Peyer's patch (tissue), 4 donors: ENCODE results near the gene ERMARD. TPM values are rescaled to one million over a fixed set of nuclear protein-coding genes. Genes with fewer than 3 reads are reported as not detected.

ENCODE experiments used
- DNase-seq, 3 donors: peaks; one replicate each; pipeline ENCODE4 v3.0.0-alpha.2; 2017 to 2019
- H3K27ac ChIP-seq, 4 donors: fragments of 200-600 bp; sonication (generic); one replicate each; pipeline ENCODE4 v1.5.1; 2016 to 2019
- H3K27me3 ChIP-seq, 2 donors: fragments of 200-600 bp; sonication (generic); one replicate each; pipeline ENCODE4 v1.5.1; 2019
- H3K36me3 ChIP-seq, 3 donors: fragments of 200-600 bp; sonication (generic); one replicate each; pipeline ENCODE4 v1.5.1; 2016 to 2019
- H3K4me1 ChIP-seq, 4 donors: fragments of 200-600 bp; sonication (generic); one replicate each; pipeline ENCODE4 v1.5.1; 2016 to 2019
- H3K4me3 ChIP-seq, 4 donors: fragments of 200-600 bp; sonication (generic); 1 replicate in 3 of 4; 2 replicates in 1 of 4; pipeline ENCODE4 v1.5.1; 2016 to 2019; ENCODE audit warnings: mild to moderate bottlenecking in 1 of 4
- H3K9me3 ChIP-seq, 4 donors: fragments of 200-600 bp; sonication (generic); one replicate each; pipeline ENCODE4 v1.5.1; 2016 to 2019; ENCODE audit warnings: mild to moderate bottlenecking in 1 of 4
- POLR2A ChIP-seq, 2 donors: fragments of 450-650 bp; IDR thresholded peaks; one replicate each; pipeline ENCODE4 v1.5.1; 2017; ENCODE audit warnings: antibody characterized with exemption in 2 of 2, mild to moderate bottlenecking in 2 of 2, moderate library complexity in 2 of 2
- total RNA-seq, 4 donors: library from RNA; depleted of rRNA; stranded (reverse); fragments of >200 nt; gene quantifications; one replicate each; pipeline ENCODE4 v1.1.0, GENCODE V29; 2016
- TF ChIP-seq, protein P1 (sequence below), 6 experiments: fragments of 450-650 bp in 4 of 6; fragments of 200-600 bp in 2 of 6; sonication (generic) in 1 of 6; IDR thresholded peaks; one replicate each; pipeline ENCODE4 v1.5.1; 2017 to 2019; ENCODE audit warnings: antibody characterized with exemption in 6 of 6, mild to moderate bottlenecking in 3 of 6, moderate library complexity in 1 of 6

Gene ERMARD
- total RNA-seq, 4 donors from 2014 or later: 21.7 to 82.5 (median 32.6) TPM

DNA sequence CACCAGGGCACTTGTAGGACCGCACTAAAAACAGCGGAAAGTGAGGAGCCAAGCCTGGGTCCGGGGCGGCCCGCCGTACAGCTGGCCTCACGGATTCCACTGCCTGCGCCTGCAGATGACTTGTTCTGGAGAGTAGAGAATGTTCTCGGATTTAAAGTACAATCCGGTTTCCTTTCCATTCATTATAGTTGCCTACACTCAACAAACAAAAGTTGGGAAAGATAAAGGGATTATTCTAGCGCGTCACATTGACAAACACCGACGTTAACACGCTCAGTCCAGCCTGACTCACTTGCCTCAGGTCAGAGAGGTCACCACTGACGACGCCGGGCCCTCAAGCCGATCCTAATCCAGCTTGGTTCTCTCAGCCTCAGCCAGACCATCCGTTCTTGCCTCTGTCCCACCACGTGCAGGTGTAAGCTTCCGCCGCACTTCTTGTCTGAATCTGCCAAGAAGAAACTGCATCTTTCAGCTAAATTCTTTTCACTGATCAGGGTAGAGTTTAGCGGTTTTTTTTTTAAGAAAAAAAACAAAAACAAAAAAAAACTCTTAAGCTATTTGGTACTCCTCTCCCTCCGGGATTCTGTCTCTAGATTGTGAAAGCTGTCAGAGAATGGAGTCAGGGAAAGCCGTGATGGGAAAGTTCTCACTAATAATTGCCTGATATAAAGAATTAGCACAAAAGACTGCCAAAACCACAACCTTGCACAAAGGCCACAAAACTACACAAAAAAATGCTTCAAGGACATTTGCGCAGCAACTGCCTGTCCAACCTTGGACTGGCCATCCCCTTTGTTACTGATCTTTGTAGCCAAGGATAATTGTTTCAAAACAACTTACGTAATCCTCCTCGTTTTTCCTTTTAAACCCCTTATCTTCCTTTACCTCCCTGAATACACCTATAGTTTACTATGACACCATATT, 26.0 kb upstream of the ERMARD start:
- Histone ChIP-seq H3K27ac (peak overlapping the region; percentile 83 to 96 (median 92)), H3K4me1 (peaks cover 0 to 27% (median 6%) of the 10 kb centered on the region in 4 donors), H3K27me3 (no peaks in the 10 kb centered on the region), H3K9me3 (no peaks in the 10 kb centered on the region), H3K36me3 (no peaks in the 10 kb centered on the region), H3K4me3 (peak overlapping the region; percentile 72 to 91 (median 79))
- TF ChIP-seq, protein P1, sequence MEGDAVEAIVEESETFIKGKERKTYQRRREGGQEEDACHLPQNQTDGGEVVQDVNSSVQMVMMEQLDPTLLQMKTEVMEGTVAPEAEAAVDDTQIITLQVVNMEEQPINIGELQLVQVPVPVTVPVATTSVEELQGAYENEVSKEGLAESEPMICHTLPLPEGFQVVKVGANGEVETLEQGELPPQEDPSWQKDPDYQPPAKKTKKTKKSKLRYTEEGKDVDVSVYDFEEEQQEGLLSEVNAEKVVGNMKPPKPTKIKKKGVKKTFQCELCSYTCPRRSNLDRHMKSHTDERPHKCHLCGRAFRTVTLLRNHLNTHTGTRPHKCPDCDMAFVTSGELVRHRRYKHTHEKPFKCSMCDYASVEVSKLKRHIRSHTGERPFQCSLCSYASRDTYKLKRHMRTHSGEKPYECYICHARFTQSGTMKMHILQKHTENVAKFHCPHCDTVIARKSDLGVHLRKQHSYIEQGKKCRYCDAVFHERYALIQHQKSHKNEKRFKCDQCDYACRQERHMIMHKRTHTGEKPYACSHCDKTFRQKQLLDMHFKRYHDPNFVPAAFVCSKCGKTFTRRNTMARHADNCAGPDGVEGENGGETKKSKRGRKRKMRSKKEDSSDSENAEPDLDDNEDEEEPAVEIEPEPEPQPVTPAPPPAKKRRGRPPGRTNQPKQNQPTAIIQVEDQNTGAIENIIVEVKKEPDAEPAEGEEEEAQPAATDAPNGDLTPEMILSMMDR (IDR thresholded peaks at IDR 0.05): no peak
- peak in 1 of 2 donors; percentile 35 for TF ChIP-seq POLR2A (IDR thresholded peaks at IDR 0.05)
- peak; percentile 34 to 75 (median 58) for DNase-seq

DNA sequence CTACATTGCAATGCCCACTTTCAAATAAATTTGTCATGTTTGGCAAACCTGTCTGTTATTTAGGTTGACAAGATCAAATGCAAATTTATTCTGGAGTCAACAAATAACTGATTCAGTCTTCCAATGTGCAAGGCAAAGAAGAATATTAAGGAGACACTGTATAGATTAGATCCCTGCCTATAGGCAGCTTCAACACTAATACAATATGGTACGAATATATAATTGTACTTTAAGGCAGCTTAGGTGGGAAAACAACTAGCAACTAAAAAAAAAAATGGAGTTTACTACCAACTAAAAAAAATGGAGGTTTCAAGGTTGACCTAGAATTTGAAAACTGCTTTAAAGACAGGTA, 25.4 kb upstream of the ERMARD start:
- no peak for DNase-seq
- no peak overlapping the region for H3K27ac ChIP-seq
- peaks cover 0 to 27% (median 6%) of the 10 kb centered on the region in 4 donors for H3K4me1 ChIP-seq
- TF ChIP-seq, protein P1 (IDR thresholded peaks at IDR 0.05): no peak
- TF ChIP-seq POLR2A (IDR thresholded peaks at IDR 0.05): no peak
- no peak overlapping the region for H3K4me3 ChIP-seq
- no peaks in the 10 kb centered on the region for H3K36me3 ChIP-seq
- H3K27me3 ChIP-seq: no peaks in the 10 kb centered on the region
- H3K9me3 ChIP-seq: no peaks in the 10 kb centered on the region

DNA sequence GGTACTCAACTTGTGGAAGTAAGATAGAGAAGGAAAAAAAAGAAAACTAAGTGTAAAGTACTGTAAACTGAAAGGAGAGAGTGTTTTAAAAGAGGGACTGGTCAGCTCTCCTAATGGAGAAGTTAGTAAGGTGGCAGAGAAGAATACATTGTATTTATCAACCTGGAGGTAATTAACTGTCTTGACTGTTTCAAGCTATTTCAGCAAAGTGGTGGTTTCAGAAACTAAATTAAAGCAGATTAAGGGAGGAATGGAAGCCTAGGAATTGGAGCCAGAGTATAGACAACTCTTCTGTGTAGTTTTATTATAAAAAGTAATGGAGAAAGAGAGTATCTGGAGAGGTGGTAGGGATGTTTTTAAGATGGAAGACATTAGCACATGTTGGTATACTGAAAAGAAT, 24.5 kb upstream of the ERMARD start:
- no peak for DNase-seq
- H3K9me3 ChIP-seq: no peaks in the 10 kb centered on the region
- no peak overlapping the region for H3K27ac ChIP-seq
- H3K36me3 ChIP-seq: no peaks in the 10 kb centered on the region
- H3K27me3 ChIP-seq: no peaks in the 10 kb centered on the region
- TF ChIP-seq, protein P1 (IDR thresholded peaks at IDR 0.05): no peak
- no peak for TF ChIP-seq POLR2A (IDR thresholded peaks at IDR 0.05)
- H3K4me1 ChIP-seq: peaks cover 0 to 18% (median 4%) of the 10 kb centered on the region in 4 donors
- no peak overlapping the region for H3K4me3 ChIP-seq

DNA sequence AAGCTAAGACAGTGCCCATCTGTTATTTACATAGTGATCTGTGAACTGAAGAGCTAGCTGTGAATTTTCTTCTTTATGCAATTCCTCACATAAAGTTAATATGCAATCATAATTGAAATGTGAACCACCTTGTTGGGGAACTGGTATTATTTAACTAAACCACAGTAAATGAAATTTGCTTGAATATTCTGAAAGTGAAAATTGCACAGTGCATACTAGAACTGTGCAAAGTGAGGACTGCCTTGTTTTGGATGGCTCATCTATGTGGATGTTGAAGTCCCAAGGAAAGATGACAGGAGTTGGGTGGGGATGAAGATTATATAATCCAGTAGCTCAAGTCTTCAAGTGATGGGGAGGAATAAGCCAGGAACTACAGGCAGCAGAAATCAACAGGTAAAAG, 21.5 kb upstream of the ERMARD start:
- H3K36me3 ChIP-seq: no peaks in the 10 kb centered on the region
- no peaks in the 10 kb centered on the region for H3K27me3 ChIP-seq
- TF ChIP-seq, protein P1 (IDR thresholded peaks at IDR 0.05): no peak
- TF ChIP-seq POLR2A (IDR thresholded peaks at IDR 0.05): no peak

DNA sequence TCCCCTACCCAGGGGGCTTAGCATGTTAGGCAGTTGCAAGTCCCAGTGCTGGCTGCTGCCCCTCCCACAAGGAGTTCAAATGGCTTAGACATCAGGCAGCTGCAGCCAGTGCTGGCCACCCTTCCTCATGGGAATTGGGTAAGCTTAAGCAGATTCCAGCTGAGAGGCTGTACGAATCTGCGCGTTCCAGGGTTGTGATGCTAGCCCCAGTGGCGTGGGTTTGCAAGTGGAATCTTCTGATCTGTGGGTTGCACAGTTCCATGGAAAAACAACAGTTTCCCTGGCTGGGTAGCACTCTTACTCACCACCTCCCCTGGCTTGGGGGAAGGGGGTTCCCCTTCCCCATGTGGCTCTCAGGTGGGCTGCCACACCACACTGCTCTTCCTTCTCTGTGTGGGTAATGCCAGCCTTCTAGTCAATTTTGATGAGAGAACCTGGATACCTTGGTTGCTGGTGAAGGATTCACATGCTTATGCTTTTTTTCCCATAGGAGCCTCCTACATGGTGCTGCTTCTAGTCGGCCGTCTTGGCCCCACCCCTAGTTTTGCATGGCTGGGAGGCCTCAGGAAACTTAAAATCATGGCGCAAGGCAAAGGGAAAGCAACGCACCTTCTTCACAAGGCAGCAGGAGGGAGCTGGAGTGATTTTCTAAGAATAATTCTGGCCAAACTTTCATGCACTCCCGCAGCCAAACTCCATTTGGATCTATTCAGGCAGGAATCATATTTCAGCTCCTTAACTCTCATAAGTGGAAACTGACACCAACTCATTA, 13.0 kb upstream of the ERMARD start:
- H3K27me3 ChIP-seq: no peaks in the 10 kb centered on the region
- no peak for DNase-seq
- no peaks in the 10 kb centered on the region for H3K9me3 ChIP-seq
- TF ChIP-seq, protein P1 (IDR thresholded peaks at IDR 0.05): no peak
- TF ChIP-seq POLR2A (IDR thresholded peaks at IDR 0.05): no peak
- H3K4me1 ChIP-seq: no peaks in the 10 kb centered on the region
- no peak overlapping the region for H3K4me3 ChIP-seq
- H3K36me3 ChIP-seq: no peaks in the 10 kb centered on the region
- no peak overlapping the region for H3K27ac ChIP-seq

More for the DNA sequence above, 21.5 kb upstream of the ERMARD start:
- no peak overlapping the region for H3K4me3 ChIP-seq
- H3K9me3 ChIP-seq: no peaks in the 10 kb centered on the region
- peaks cover 0 to 7% (median 2%) of the 10 kb centered on the region in 4 donors for H3K4me1 ChIP-seq
- DNase-seq: no peak
- H3K27ac ChIP-seq: no peak overlapping the region
